HL-60 (cell line): ENCODE measurements around the gene PTH2.

ENCODE experiments used
- GABPA ChIP-seq: IDR thresholded peaks from 2 replicates; pipeline ENCODE4 v1.6.1; 2012; ENCODE audit warnings: low read depth
- POLR2AphosphoS5 ChIP-seq: IDR thresholded peaks from 2 replicates; pipeline ENCODE4 v1.6.1; 2012; ENCODE audit warnings: low read depth
- TF ChIP-seq, protein P1 (sequence below): IDR thresholded peaks from one replicate; pipeline ENCODE4 v1.5.1; 2011; ENCODE audit warnings: low read length, control low read depth, inconsistent platforms; ENCODE audit not compliant: insufficient read depth

DNA sequence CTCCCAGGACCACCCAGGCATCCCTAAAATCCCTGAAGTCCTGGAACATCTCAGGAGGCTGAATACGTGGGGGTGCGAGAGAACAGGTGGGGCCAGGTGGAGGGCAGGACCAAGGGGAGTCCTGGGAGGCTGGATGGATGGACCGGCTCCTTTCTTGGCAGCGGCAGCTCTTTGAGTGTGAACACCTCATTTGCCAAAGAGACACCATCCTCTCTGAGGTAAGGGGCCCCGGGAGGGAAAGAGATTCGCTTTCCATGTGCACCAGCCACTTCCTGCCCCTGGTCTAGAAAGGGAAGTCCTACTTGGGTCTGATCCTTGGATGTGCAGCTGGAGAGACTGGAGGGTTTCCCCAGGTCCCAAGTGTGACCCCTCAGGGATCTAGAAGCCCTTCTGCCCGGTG lies 16.2 kb downstream of the PTH2 start:
- TF ChIP-seq, protein P1, sequence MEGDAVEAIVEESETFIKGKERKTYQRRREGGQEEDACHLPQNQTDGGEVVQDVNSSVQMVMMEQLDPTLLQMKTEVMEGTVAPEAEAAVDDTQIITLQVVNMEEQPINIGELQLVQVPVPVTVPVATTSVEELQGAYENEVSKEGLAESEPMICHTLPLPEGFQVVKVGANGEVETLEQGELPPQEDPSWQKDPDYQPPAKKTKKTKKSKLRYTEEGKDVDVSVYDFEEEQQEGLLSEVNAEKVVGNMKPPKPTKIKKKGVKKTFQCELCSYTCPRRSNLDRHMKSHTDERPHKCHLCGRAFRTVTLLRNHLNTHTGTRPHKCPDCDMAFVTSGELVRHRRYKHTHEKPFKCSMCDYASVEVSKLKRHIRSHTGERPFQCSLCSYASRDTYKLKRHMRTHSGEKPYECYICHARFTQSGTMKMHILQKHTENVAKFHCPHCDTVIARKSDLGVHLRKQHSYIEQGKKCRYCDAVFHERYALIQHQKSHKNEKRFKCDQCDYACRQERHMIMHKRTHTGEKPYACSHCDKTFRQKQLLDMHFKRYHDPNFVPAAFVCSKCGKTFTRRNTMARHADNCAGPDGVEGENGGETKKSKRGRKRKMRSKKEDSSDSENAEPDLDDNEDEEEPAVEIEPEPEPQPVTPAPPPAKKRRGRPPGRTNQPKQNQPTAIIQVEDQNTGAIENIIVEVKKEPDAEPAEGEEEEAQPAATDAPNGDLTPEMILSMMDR, result no peak
- TF ChIP-seq GABPA, result no peak
- TF ChIP-seq POLR2AphosphoS5, result no peak
